Stimulated activated naive CD8-positive, alpha-beta T cell treated with anti-CD3 and anti-CD28 coated beads, Interleukin-15, Interleukin-2, amounts not matched to agents 100 U/mL and 50 U/mL, for 24 hours (primary cell): ENCODE measurements around the gene PSD.

Experiments
- ATAC-seq: fragments of 150-1000 bp; cut with Tn5 transposase; one replicate; pipeline ENCODE4 v1.10.0; 2021
- DNase-seq: peaks from one replicate; pipeline ENCODE4 v3.0.0; 2021

Gene PSD

GRCh38 chr10:102403115-102403514 lies 15.5 kb downstream of the PSD start:
- DNase-seq (no peak), ATAC-seq (no peak)

GRCh38 chr10:102402512-102402896 lies 16.1 kb downstream of the PSD start:
- ATAC-seq (no peak), DNase-seq (no peak)

- ATAC-seq, result no peak
Observed at GRCh38 chr10:102401735-102402511, 16.7 kb downstream of the PSD start.

GRCh38 chr10:102401342-102401654 lies 17.3 kb downstream of the PSD start:
- DNase-seq, result no peak
- ATAC-seq, result no peak

More at GRCh38 chr10:102401735-102402511, 16.7 kb downstream of the PSD start:
- DNase-seq, result no peak

GRCh38 chr10:102400598-102401341 lies 17.8 kb downstream of the PSD start:
- DNase-seq, result no peak
- no peak for ATAC-seq

- no peak for DNase-seq
- no peak for ATAC-seq
Observed at GRCh38 chr10:102400076-102400475, 18.5 kb downstream of the PSD start.

- DNase-seq, result peak; percentile 93
Observed at GRCh38 chr10:102399217-102400021, 19.2 kb downstream of the PSD start.

GRCh38 chr10:102398172-102399020 lies 20.2 kb downstream of the PSD start:
- ATAC-seq (no peak), DNase-seq (no peak)

More at GRCh38 chr10:102399217-102400021, 19.2 kb downstream of the PSD start:
- peak; percentile 69 for ATAC-seq

- ATAC-seq (no peak), DNase-seq (no peak)
Observed at GRCh38 chr10:102397222-102398171, 21.1 kb downstream of the PSD start.

- DNase-seq, result no peak
- no peak for ATAC-seq
Observed at GRCh38 chr10:102396730-102397151, 21.8 kb downstream of the PSD start.

- no peak for ATAC-seq
- peak; percentile 38 for DNase-seq
Observed at GRCh38 chr10:102396317-102396650, 22.3 kb downstream of the PSD start.

- DNase-seq (peak; percentile 95), ATAC-seq (peak; percentile 33)
Observed at GRCh38 chr10:102395400-102396316, 22.9 kb downstream of the PSD start, which contains the start of gene NFKB2. Gene NFKB2 (plus strand): TSS chr10:102395705. CDS start chr10:102395960, 255 bp downstream.

- DNase-seq (peak; percentile 79), ATAC-seq (peak; percentile 4)
Observed at GRCh38 chr10:102394801-102395399, 23.7 kb downstream of the PSD start.

GRCh38 chr10:102394079-102394800 lies 24.3 kb downstream of the PSD start:
- peak; percentile 89 for ATAC-seq
- DNase-seq, result peak; percentile 99

- no peak for ATAC-seq
- no peak for DNase-seq
Observed at GRCh38 chr10:102393411-102394078, 25.0 kb downstream of the PSD start.

- no peak for DNase-seq
Observed at GRCh38 chr10:102392306-102392705, 26.3 kb downstream of the PSD start.

GRCh38 chr10:102389894-102390293 lies 28.7 kb downstream of the PSD start:
- no peak for ATAC-seq
- DNase-seq, result no peak

More at GRCh38 chr10:102392306-102392705, 26.3 kb downstream of the PSD start:
- ATAC-seq, result no peak
